Stimulated activated naive CD4-positive, alpha-beta T cell treated with Interleukin-2 at 50 U/mL for 16 hours (primary cell): ENCODE measurements around the gene ZNG1F.
"Not testable (repeated sequence)": the region's sequence is repeated elsewhere in the genome, so short reads cannot be mapped to it uniquely, and the experiment has no call there.

Source experiments
- DNase-seq: peaks from one replicate; lab custom pipeline; 2025; lab: John Stamatoyannopoulos, UW

The ZNG1F gene

DNA sequence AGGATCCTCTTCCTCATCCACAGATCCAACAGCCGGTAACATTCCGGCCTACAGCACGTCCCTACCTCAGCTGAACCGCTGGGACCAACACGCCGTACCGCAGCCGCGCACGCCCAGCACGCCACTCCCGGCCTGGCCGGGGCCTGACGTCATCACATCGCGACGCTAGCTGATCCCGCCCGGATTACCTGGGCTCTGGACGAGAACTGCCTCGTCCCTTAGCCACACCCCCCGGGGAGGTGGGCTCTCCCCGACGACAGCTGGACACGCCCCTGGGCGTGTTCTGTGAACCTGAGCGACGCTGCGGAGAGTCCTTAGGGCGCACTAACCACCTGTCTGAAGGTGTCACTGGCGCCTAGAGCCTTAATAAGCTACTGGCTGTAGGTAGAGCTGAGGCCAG lies at the start of gene ZNG1F:
Gene ZNG1F, minus strand, starts transcription at position 101 of the 400 bp plus-strand sequence. Its CDS starts 59 bp downstream, at position 42.
- not testable (repeated sequence) for DNase-seq

DNA sequence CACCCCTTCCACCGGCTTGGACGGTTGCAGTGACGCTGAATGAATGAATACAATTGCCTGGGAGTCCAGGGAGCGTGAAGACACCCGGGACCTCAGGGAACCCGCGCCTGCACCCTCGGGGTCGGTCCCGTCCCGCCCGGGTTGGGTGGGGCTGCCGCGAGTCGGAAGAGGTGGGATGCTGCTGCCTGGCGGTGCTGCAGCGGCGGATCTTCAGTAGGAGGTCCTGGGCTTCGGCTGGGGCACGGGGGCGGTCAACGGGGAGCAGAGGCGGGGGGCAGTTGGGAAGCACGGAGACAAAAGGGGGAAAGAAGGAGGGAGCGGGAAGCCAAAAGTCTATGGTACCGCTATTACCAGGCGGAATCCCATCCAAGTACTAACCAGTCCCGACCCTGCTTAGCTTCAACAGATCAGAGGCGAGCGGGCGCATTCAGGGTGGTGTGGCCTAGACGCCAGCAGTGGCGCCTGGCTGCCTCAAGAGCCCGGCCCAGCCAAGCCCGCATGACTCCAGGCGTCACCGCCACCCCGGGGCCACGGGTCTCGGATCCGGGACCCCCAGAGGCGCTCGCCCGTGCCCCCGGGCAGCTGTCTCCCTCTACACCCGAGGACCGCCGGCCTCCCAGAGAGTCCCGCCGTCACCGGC lies 48.1 kb upstream of the ZNG1F start:
- DNase-seq: not testable (repeated sequence)

DNA sequence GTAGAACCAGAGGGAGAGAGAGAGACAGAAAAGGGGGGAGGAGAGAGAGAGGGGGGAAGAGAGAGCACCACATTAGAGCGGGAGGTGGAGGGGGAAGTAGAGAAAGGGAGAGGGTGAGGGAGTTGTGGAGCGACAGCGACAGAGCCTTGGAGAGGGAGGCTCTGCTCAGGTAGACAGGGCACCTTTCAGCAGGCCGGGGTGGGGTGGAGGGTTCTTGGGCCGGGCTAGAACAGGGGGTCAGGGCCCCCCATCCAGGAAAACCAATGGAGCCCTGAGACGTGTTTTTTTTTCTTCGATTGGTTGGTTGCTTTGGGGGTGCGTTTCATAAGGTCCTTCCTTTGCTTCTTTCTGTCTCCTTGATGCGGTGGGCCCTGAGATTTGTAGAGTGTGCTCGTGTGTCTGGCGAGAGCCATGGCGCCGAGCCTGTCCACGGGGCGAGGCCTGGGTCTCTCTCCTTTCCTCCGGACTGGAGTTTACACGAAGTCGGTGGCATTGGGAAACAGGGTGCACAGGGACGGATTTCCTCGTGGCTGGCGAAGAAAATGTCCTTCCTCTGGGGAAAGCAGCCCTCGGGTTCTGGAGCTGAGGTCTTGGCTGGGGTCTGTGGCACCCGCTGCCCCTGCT lies 47.5 kb upstream of the ZNG1F start:
- not testable (repeated sequence) for DNase-seq

DNA sequence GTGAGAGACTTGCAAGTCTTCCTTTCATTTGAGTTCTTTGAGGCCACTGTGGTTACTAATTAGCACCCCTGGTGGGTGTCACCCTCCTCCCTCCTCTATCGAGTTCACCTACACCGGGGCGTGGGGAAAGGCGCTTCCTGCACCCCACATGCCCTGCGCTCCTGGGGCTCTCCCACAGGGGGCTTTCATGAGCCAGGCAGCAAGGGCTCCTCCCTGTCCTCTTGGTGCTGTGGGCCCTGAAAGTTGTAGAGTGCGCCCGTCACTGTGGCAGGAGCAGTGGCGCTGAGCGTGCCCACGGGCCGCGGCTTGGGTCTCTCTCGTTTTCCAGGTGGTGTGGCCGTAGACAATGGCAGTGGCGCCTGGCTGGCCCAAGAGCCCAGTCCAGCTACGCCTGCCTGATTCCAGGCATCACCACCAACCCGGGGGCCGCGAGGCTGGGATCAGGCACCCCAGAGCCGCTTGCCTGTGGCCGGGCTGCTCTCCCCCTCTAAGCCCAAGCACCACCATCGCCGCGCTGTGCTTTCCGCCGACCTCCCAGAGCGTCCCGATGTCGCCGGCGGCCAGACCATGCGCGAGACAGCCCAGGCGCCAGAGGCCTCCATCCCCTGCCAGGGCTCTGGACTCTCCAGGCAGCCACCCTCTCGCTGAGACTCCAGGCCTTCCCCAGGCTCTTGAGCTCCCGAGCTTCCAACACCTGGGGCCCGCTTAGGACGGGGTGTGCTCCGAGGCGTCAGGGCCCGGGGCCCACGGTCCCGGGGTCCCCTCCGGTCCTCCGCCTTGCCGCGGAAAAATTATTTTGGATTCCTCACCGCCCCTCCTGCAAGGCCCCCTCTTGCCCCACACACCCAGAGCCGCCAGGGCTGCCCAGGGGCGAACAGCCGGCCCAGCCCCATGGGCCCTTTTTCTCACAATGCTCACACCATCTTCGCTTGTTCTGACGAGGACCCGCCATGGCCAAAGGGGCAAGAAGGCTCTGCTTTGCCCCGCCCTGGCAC lies 46.0 kb upstream of the ZNG1F start:
- DNase-seq: not testable (repeated sequence)

DNA sequence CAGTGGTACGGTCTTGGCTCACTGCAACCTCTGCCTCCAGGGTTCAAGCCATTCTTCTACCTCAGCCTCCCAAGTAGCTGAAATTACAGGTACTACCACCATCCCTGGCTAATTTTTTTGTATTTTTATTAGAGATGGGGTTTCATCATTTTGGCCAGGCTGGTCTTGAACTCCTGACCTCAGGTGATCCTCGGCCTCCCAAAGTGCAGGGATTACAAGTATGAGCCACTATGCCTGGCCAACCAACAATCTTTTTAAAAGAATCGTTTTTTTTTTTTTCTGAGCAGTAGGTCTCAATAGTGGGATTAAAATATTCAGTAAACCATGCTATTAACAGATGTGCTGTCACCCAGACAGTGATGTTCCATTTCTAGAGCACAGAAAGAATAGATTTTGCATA lies 45.1 kb upstream of the ZNG1F start:
- not testable (repeated sequence) for DNase-seq

DNA sequence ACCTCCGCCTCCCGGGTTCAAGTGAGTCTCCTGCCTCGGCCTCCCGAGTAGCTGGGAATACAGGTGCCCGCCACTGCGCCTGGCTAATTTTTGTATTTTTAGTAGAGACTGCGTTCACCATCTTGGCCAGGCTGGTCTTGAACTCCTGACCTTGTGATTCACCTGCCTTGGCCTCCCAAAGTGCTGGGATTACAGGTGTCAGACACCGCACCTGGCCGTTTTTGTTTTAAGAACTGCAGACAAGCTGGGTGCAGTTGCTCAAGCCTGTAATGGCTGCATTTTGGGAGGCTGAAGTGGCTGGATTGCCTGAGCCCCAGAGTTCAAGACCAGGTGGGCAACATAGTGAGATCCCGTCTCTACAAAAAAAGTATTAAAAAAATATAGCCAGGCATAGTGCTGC lies 43.2 kb upstream of the ZNG1F start:
- not testable (repeated sequence) for DNase-seq

DNA sequence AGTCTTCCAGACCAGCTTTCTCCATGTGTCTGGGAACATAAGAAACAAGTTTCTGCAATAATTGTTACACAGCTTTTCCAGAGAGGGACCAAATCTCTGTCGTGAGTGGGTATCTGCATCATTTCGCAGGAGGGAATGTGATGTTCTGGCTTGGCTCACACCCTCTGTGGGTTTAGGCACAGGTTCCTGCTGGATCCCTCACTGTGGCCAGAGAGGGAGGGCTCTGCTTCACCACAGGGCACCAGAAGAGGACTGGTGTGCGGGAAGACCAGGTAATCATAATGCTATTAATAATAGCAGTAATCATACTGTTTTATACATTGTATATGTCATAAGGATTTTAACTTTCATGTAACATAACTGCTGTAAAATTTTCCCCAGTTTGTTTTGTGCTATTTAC lies 41.3 kb upstream of the ZNG1F start:
- not testable (repeated sequence) for DNase-seq

DNA sequence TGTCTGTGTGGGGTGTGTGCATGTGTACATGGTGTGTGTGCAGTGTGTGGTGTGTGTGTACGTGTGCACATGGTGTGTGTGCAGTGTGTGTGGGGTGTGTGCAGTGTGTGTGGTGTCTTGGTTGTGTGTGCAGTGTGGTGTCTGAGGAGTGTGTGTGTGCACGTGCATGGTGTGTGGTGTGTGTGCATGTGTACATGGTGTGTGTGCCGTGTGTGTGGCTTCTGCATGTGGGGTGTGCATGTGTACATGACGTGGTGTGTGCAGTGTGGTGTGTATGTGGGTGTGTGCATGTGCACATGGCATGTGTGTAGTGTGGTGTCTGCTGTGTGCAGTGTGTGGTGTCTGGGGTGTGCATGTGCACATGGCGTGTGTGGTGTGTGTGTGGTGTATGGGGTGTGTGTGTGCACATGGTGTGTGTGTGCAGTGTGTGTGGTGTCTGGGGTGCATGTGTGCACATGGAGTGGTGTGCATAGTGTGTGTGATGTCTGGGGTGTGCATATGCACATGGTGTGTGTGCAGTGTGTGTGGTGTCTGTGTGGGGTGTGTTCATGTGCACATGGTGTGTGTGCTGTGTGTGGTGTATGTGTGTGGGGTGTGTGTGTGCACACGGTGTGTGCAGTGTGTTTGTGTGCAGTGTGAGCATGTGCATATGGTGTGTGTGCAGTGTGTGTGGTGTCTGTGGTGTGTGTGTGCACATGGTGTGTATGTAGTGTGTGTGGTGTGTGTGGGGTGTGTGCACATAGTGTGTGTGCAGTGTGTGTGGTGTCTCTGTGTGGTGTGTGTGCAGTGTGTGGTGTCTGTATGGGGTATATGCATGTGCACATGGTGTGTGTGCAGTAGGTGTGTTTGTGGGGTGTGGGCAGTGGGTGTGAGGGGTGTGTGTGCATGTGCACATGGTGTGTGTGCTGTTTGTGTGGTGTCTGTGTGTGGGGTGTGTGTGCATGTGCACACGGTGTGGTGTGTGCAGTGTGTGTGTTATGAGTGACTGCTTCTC lies 40.6 kb upstream of the ZNG1F start:
- DNase-seq: no peak

DNA sequence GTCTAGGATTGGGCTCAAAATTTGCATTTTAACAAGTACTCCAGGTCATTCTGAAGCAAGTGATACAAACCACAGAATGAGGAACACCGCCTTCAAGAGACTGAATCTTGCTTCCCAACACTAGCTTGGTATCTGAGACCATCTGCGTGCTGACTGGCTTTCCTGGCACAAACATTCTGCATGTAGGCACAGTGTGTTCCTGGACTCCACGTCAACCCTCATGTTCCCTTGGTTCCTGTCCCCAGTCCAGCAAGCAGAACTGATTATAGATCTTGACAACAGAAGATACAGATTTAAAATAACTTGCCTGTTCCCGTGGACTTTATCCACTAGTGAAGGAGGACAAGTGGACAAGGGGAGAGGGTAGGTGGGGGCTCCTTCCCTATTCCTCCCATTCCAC lies 30.7 kb upstream of the ZNG1F start:
- not testable (repeated sequence) for DNase-seq

DNA sequence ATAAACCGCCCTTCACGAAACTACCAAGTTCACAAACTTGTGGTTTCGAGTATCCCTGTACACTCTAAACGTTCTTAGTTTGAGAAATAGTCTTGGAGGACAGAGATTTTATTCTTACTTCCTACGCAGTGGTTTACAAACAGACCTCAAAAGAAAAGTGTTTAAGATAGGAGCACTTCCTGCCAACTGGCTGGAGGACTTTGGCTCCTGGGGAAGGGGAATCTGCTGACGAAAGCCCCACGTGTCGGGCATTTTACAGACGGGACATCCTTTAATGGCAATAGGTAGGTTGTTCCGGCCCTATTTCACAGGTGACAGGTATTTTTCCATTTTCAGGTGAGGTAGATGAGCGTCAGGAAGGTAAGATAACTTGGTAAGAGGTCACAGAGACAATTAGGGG lies 678 bp downstream of the ZNG1F start:
- DNase-seq: not testable (repeated sequence)

DNA sequence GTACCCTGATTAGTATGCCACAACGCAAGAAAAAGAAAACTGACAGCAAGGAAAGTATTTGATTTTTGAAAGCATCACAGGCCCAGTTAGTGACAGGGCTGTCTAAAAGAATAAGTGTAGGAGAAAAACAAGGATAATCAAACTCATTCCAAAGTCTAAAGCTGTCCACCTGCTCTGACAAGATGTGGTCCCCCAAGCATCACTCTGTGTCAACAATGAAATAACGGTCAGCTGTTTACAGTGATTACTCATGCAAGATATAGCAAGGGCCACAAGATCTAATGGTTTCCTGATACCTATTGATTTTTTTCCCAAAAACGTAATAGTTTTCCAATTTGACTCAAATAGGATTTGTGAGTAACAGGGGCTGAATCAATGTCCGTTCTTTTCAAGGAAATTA lies 14.1 kb downstream of the ZNG1F start:
- not testable (repeated sequence) for DNase-seq

DNA sequence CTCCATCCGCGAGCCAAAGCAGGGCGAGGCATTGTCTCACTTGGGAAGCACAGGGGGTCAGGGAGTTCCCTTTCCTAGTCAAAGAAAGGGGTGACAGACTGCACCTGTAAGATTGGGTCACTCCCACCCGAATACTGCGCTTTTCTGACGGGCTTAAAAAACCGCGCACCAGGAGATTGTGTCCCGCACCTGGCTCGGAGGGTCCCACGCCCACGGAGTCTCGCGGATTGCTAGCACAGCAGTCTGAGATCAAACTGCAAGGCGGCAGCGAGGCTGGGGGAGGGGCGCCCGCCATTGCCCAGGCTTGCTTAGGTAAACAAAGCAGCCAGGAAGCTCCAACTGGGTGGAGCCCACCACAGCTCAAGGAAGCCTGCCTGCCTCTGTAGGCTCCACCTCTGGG lies 39.0 kb downstream of the ZNG1F start:
- DNase-seq: not testable (repeated sequence)

DNA sequence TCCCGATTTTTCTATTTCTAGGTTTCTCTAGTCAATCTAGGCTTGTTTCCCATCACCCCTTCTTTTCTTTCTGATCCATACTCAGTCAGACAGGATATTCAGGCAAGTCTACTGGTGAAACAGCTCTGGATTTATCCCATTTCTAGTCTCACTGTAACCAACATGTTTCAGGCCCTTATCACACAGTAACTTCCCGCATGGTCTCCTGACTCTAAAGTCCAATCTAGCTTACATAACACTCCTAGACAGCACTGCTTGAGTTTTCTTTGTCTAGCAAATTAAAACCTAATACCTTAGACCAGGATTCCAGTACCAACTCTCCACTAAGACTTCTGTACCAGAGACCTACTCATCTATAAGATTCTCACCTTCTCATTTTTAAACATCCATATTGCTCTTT lies 47.2 kb downstream of the ZNG1F start:
- not testable (repeated sequence) for DNase-seq

DNA sequence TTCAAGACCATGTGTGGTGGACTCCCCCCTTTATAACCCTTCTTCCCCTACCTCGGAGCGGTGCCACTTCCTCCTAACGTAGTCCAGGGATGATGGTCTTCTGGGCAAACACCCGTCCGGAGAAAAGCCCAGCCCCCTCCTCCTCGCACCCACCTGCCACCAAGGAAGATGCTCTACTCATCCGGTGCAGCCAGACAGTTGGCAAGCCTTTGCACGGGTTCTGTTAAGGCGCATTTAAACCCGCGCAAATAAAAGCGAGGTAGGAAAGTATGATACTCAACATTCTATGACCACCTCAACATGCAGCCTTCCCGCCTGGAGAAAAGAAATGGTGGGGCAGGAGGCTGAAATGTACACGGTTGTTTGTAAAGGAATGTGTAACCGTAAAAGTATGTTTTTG lies 60.5 kb downstream of the ZNG1F start, which contains the start of gene FOXD4L6:
Gene FOXD4L6, minus strand, starts transcription at position 101 of the 400 bp plus-strand sequence. CDS start 298 bp downstream, outside the sequence.
- DNase-seq: not testable (repeated sequence)

DNA sequence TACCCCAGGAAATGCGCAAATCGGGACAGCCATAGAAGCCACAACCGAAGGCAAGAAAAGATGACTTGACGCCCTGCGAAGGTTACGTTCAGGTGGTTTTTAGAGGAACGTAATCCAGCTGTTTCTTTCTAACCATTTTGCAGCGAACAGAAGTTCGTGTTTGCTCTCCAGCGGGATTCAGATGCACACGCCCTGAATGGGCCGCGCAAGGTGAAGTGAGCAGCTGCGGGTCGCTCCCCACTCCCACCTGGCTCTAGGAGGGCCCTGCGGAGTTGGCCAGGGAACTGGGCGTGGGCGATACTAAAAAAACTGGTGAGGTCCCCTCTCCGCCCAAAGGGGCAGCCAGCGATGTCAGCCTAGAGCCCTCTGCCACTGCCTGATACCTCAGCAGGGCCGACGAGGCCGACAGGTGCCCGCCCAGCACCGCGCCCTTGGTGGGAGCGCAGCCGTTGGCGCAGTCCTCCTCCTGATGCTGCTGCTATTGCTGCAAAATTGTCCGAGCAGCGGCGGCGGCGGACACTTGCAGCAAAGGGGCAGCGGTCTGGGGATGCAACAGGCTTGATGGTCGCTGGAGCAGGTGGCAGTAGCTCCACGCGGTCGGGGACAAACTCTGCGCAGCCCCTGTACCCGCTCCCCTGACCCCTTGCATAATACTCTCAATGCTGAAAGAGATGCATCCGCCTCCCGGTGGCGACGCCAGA lies 62.2 kb downstream of the ZNG1F start:
- not testable (repeated sequence) for DNase-seq

DNA sequence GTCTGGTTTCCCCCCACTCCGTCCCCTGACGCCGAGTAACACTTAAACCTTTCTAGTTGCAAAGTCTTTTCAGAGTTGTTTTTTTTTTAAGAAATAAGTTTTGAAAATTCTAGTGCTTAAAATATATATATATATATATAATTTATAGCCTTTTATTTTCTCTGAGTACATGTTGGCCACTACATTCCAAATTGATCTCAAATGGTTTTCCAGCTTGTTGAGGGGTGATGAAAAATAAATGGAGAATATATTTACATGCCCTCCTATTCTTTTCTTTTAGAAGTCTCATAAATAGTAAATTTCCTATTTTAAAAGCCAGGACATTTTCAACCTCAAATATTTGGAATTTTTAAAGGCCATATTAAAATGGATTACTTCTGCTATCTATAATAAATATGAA lies 63.2 kb downstream of the ZNG1F start:
- DNase-seq: not testable (repeated sequence)

DNA sequence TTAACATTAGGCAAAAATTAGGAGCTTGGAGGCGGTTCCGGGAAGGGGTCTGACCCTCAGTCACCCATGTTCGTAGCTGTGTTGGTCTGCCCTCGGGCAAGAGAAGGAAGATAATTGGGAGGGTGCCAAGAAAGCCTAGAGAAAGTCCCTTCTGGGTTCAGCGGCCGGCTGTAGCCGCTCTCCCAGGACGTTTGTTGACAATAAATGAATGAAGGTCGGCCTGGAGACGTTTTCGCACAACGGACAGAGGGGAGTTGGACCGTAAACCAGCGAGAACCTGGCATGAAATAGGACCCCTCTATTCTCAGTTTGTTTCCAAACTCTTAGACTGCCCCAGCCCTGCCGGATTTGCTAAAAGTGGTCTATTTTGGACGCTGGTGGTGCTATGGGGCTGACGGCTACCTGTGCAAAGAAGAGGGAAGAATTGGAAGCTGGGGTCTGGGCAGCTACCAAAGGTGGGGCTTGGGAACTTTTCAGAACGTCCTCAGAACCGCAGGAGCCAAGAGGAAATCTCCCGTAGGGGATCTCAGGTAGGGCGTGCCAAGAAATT lies 63.9 kb downstream of the ZNG1F start:
- not testable (repeated sequence) for DNase-seq

DNA sequence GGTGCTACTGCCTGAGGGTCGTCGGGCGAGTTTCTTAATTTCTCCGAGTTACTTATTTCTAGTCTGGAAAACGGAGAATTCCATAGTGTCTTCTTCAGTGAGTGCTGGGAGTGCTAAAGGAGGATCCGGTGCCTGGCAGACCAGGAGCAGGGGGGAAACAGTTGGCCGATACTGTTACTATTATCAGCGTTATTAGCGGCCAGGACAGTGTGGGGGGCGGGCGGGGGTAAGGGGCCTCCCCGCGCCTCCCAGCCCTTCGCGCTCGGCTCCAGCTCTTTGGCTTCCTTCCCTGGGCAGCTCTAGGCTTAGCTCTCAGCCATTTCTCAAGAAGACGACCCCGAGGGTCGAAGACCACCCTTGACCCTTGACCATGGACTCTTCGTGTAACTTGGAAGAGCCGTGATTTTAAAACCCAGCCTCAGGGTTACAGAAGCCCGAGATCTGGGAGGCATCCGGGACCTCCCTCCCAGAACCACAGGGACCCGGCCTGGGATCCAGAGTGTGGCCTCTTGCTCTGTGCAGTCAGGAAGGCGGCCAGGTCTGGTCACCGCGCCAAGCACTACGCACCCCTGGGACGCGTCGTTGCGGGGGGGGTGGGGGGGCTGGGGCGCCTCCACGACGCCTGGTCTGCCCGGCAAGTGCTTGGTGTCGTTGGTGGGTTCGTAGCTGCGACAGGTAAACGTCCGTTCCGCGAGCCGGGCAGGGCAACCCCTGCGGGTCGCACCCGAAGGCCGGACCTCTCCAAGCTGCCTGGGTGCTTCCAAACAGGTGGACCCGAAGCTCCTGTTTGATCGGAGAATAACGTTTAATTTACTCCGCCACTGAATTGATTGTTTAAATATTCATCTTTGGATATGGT lies 64.6 kb downstream of the ZNG1F start:
- DNase-seq: not testable (repeated sequence)

DNA sequence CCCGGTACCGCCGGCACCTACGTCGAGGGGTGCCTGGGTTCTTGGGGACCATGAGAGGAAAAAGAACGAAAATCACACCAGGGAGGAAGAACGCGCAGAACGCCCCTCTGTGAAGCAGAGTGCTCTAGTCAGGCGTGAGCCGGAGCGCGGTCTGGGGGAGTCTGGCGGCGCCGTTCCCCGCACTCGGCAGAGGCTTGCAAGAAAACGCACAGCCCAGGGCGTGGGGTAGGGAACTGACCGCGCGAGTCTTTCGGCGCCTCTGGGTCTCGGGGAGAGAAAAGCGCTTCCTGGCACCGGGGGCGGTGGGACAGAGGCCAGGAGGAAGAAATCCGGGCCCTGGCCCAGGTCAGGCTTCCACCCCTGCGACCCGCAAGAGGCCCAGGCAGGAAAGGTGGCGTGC lies 65.3 kb downstream of the ZNG1F start:
- DNase-seq: not testable (repeated sequence)
